HK-2 (cell line): ENCODE results near the gene HTT-AS.

Source experiments
- DNase-seq: peaks from one replicate; pipeline ENCODE4 v3.0.0-alpha.2; 2018; ENCODE audit not compliant: unreplicated experiment

The HTT-AS gene

GRCh38 chr4:3030566-3031356 is 43.6 kb downstream of the HTT-AS start:
- DNase-seq: no peak

- no peak for DNase-seq
Measured at GRCh38 chr4:3029464-3029863, 44.9 kb downstream of the HTT-AS start.

- DNase-seq: no peak
Measured at GRCh38 chr4:3026540-3026939, 47.8 kb downstream of the HTT-AS start.

- no peak for DNase-seq
Measured at GRCh38 chr4:3025881-3026280, 48.5 kb downstream of the HTT-AS start.

- no peak for DNase-seq
Measured at GRCh38 chr4:3022651-3023050, 51.7 kb downstream of the HTT-AS start.

GRCh38 chr4:3022112-3022511 is 52.2 kb downstream of the HTT-AS start:
- DNase-seq: no peak

- DNase-seq: no peak
Measured at GRCh38 chr4:3021627-3022026, 52.7 kb downstream of the HTT-AS start.

- DNase-seq: no peak
Measured at GRCh38 chr4:3021127-3021526, 53.2 kb downstream of the HTT-AS start.

- no peak for DNase-seq
Measured at GRCh38 chr4:3019145-3019846, 55.0 kb downstream of the HTT-AS start.

GRCh38 chr4:3017504-3017903 is 56.8 kb downstream of the HTT-AS start:
- no peak for DNase-seq

- DNase-seq: no peak
Measured at GRCh38 chr4:3016961-3017360, 57.4 kb downstream of the HTT-AS start.

- no peak for DNase-seq
Measured at GRCh38 chr4:3013839-3014350, 60.4 kb downstream of the HTT-AS start.
